ENCODE measurements around the gene GTSE1.

GRCh38 chr22:46368422-46368821 lies 71.8 kb downstream of the GTSE1 start:
- no peak for TF ChIP-seq CTCF (IDR thresholded peaks at IDR 0.05)
- no peak for TF ChIP-seq POLR2A (IDR thresholded peaks at IDR 0.05)
